Fibroblast of mammary gland (primary cell): Measurements from ENCODE around the gene SAMSN1.

Experiments used
- DNase-seq: peaks from one replicate; pipeline ENCODE4 v3.0.0-alpha.2; 2010; ENCODE audit warnings: low read depth
- H3K4me3 ChIP-seq: 2 replicates; pipeline ENCODE4 v1.5.1; 2011; ENCODE audit warnings: low read depth, mild to moderate bottlenecking, low read length, moderate library complexity; ENCODE audit not compliant: control insufficient read depth
- CTCF ChIP-seq: conservative IDR thresholded peaks from 2 replicates; pipeline ENCODE4 v1.5.1; 2011; ENCODE audit warnings: low read depth, low read length, inconsistent platforms; ENCODE audit not compliant: control insufficient read depth, insufficient read depth

The SAMSN1 gene

GRCh38 chr21:14533499-14534428, 12.4 kb downstream of the SAMSN1 start:
- peak; percentile 79 for DNase-seq
- no peak overlapping the region for H3K4me3 ChIP-seq
- no peak for TF ChIP-seq CTCF

GRCh38 chr21:14531757-14532316, 14.3 kb downstream of the SAMSN1 start:
- H3K4me3 ChIP-seq = no peak overlapping the region
- DNase-seq = no peak
- no peak for TF ChIP-seq CTCF

DNA sequence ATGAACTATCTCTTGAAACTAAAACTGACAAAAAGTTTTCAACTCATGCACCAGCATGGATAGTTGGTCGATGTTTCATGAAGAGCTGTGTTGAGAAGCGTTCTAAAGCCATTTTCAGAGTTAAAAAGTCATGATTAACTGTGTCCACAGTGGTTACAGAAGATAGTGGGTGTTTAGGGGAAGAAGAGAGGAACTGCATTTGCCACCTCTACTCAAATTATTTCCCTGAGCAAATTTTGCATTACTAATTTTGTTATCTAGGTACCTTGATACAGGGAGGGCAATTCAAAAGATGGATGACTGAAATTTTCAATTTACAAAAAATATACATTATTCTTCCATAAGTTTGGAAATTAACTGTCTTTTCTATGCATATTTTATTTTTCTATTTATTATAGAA, 15.5 kb downstream of the SAMSN1 start:
- no peak for TF ChIP-seq CTCF
- DNase-seq = no peak
- no peak overlapping the region for H3K4me3 ChIP-seq

- H3K4me3 ChIP-seq = no peak overlapping the region
- no peak for DNase-seq
- no peak for TF ChIP-seq CTCF
Observed at GRCh38 chr21:14528815-14529214, 17.3 kb downstream of the SAMSN1 start.

DNA sequence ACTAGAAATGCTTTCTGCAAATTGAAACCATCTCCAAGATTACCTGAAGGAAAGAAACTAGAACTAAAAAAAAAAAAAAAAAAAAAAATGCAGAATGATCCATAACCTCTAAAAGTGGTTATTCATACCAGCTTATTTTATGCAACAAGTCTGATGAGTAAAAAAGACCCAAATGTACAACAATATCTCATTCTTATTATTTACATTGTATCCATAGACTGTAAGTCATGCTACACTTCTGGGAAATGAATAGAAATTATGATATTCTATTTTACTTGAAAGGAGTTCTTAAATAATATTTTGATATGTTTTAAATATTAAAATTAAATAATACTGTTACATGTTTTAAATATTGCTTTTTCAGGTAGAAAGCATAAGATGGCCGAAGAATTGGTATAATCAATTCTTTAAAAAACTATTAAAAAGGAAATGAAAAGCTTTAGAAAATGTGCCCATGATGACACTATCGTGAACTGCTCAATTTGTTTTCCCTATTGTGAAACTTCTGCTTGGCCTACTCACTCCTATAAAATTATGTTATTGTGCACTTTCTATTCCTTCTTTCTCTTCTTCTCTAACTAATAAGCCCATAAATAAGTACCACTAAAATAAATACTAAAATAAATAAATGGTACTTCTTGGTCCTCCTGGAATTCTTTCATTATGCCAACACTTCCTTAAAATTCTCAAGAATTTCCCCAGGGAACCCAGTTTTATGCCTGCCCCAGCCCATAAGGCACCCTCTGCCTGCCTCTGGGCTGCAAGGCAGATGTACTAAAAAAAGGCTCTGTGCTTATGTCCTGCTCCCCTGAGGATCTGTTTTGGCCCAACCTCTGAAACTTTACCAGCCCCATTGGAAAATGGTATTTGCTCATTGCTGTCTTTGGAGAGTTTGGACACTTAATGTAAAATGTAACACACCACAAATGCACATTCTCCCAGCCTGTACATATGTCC, 18.1 kb downstream of the SAMSN1 start:
- H3K4me3 ChIP-seq = no peak overlapping the region
- DNase-seq = peak; percentile 23
- no peak for TF ChIP-seq CTCF
